Islet of Langerhans (tissue), 1 donor: Measurements from ENCODE around the gene SMCO4.

Source experiments
- FAIRE-seq: peaks from one replicate; lab custom pipeline; 2011; peaks lifted over from hg19 to GRCh38; lab: Jason Lieb, UNC

The SMCO4 gene

DNA sequence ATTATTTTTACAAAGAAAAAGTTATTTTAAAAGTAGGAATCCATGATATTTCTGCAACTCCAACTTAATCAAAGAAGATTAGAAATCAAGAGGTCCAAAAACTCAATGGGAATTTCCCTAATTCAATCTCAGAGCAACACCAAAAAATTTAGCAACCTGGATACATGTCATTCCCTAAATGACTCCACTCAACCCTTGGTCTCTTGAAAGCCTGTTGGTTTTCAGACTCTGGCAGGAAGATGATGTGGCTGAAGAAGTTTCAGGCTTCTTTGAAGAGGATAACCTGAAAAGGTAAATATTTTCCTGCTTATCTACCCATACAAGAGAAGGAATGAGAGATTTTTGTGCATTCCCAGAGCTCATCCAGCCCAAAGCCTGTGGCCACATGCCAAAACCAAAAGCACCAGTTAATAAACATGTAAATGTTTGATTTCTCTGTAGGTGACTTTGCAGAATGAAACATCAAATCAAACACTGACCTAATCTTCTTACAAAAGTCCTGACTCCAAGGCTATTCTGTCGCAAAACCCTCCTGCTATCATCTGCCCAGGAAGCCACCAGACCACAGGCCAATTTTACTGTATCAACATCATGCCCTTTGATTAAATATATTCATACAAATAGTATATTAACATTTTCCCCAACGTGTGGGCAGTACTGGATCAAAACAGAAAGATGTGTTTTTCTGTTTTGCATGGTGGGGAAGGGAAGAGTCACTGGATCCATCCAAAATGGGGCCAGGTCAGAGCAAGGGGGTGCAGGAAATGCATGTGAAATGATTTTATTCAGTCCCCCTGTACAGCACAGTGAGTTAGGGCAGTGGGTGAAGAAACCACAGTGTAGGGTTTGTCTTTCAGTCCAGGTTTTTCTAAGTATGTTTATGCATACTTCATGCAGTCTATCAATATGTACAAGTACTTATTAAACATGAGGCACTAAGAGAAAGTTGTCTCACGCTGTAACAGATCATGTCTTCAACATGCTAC is 38.8 kb downstream of the SMCO4 start:
- FAIRE-seq: no peak

- no peak for FAIRE-seq
Measured at GRCh38 chr11:93501856-93502255, 41.3 kb downstream of the SMCO4 start.

GRCh38 chr11:93500759-93501158 is 42.4 kb downstream of the SMCO4 start:
- FAIRE-seq: no peak

DNA sequence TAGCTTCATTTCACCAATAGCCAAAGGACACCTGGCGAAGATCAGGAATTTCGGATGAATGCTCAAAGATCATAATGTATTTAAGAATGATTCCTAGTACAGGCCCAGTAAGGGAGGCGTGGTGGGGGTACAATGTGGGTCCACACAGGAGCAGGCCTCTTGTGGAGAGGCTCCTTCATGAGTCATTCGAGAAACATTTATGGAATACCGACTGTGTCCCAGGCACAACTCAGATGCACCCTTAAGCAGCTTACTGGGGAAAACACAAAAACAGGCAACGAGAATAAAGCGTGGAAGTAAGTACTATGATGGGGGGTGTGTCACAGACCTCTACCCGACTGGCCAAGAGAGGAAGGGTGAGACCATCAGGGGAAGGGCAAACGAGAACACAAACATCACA is 44.5 kb downstream of the SMCO4 start:
- no peak for FAIRE-seq

DNA sequence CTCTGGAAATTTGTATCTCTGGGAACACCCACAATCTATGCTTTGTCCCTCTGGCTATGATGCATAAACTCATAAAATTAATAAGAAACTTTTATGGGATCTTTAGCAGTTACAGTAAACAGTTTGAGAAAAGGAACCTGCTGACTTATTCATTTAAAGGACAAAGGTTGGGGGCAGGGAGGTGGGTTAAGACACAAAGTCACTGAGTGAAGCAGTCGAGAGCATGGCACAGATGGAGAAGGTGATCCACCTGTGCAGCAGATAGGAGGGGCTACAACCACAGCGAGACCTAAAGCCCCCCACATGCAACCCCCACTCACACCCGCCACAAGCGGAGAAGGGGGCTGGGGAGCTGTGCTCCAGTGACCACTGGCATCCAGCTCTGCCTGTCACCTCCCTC is 45.0 kb downstream of the SMCO4 start:
- no peak for FAIRE-seq

GRCh38 chr11:93497596-93497995 is 45.6 kb downstream of the SMCO4 start:
- FAIRE-seq: peak; percentile 74

DNA sequence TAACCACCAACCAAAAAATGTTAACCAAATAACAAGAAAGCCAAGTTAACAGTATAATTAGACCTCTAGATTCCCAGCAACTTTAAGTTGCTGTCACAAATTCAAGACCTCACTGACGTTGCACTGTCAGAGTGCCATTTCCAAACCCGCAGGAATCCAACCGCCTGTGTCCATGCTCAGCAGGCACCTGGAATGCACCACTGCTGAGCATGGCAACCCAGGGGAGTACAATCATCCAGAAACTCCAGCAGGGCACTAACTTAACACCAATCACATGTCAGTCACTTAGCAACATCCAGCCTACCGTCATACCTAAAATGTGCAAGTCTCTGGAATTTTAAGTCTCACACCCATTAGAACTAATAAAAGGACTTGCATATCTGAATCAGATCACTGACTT is 48.8 kb downstream of the SMCO4 start:
- no peak for FAIRE-seq

- no peak for FAIRE-seq
Measured at GRCh38 chr11:93493252-93493897, 49.8 kb downstream of the SMCO4 start.

GRCh38 chr11:93492464-93493251 is 50.5 kb downstream of the SMCO4 start:
- no peak for FAIRE-seq

DNA sequence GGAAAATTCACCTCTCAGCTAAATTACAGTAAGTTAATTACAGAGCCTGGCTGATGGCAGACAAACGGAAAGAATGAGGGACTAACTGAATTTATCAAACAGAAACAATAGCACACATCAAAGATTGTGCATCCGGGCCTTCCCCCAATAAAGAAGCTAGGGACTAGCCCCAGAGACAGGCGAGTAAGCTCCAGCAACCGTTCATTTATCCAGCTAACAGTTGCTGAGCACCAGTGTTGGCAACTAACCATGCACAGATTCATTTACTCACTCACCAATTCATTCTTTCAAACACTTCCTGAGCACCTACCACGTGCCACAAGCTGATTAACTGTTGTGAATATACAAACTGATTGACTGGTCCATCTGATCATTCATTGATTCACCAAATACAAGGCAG is 51.2 kb downstream of the SMCO4 start:
- no peak for FAIRE-seq

DNA sequence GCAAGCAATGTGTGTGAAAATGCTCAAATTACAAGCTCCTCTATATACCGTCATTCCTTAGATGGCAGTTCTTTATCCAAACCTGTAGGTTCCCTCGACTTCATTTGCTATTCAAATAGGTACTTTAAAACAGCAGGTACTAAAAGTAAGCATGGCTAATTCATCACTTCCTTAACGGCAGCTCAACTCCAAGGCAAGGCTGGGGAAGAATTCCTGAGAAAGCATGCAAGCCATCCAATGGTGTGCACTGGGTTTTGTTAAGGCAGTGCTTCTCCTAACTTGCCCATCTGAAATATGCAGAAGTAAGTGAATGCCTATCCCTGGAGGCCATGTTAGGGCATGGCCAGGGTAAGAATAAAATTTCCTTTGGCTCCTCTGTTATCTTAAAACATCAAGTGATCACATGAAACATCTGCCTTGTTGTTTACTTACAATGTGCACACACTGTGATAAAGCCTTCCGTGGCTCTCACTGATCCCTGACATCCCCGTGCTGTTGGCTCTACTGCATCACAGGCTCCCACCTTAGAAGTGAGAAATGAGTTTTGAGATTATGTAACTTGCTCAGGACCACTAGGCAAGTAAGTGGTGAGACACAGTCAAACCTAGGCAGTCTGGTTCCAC is 52.1 kb downstream of the SMCO4 start:
- peak; percentile 5 for FAIRE-seq

GRCh38 chr11:93489841-93490240 is 53.4 kb downstream of the SMCO4 start:
- FAIRE-seq: no peak

DNA sequence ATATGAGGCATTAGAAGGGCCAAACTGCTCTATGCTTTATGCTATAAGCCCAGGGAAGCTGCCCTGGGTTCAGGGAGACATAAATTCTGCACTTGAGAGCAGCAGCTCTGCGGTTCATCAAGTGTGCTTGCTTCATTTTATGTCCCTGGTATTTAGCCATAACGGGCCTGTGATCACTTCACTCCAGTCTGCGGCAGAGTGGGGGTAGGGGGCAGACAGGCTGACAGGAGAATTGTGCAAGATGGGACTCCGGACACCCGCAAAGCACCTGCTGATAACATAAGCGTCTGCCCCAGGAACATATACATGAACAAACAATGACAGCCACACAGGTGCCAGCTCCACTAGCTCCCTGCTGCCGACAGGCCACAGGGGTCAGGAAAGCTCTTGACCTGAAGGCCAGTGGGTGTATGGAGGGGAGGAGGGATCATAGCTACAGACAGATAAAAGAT is 56.1 kb downstream of the SMCO4 start:
- no peak for FAIRE-seq

DNA sequence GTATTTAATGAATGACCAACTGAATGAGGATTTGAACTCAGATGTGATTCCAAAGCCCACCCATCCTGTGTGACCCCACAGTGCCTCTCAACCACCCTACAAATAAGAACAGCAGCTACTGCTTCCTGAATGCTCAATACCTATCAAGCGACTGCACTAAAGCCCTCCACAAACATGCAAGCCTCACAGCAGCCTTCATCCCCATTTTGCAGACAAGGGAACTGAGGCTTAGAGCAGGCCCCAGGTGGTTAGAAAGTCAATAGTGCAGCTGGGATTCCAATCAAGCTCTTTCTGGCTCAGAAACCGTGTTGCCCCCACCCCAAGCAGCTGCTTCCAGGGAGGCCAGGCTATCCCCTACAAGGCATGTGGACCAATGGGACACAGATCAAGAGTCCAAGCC is 57.2 kb downstream of the SMCO4 start:
- FAIRE-seq: no peak

DNA sequence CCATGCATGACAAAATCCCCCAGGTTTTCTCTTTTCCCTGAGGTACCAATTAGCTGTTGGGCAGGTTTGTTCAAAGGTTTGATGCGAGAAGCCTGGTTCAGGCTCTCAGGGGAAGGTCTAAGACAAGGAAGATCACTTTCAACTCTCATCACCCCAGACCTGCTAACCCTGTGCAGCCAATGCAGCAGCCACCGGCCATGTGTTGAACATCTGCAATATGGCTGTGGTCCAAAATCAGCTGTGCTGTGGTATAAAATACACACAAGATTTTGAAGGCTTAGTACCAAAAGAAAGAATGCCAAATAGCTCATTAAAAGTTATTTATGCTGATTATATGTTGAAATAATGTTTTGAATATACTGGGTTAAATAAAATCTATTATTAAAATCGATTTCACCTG is 58.5 kb downstream of the SMCO4 start:
- no peak for FAIRE-seq

GRCh38 chr11:93482556-93482955 is 60.6 kb downstream of the SMCO4 start:
- no peak for FAIRE-seq

DNA sequence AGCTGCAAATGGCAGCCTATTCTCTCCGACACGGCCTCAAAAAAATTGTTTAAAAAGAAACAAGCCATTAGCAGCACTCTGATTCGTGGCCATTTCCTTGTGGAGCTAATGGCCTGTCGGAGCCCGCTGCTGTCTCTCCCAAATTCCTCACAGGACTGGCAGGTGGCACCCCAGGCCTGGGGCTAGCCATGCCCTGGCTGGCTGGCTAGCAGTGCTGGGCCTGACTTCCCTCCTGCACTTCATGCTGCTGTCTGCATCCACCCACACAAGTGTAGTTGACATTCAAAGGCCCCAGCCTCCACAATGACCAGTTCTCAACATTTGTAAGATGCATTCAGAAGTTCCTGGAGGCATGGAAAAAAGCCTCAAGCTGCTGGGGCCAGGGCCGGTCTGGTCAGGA is 61.5 kb downstream of the SMCO4 start:
- no peak for FAIRE-seq

DNA sequence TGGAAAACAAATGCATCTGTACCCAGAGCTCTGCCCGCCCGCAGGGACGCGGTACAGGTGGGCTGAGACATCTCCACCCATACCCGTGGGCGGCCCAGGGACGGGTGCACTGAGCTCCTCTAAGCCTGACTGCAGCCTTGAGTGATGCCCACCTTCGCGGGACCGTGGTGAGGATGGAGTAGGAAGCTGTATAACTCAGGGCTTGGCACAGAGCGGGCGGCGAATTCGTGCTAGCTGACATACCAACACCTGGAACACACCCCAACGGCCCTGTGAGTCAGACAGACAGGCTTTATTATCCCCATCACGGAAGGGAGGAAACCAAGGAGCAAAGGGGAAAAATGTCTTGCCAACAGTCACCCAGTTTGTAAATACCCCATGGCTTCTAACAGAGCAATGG is 61.9 kb downstream of the SMCO4 start:
- no peak for FAIRE-seq

- peak; percentile 13 for FAIRE-seq
Measured at GRCh38 chr11:93480756-93481155, 62.4 kb downstream of the SMCO4 start.

GRCh38 chr11:93480256-93480655 is 62.9 kb downstream of the SMCO4 start:
- no peak for FAIRE-seq

DNA sequence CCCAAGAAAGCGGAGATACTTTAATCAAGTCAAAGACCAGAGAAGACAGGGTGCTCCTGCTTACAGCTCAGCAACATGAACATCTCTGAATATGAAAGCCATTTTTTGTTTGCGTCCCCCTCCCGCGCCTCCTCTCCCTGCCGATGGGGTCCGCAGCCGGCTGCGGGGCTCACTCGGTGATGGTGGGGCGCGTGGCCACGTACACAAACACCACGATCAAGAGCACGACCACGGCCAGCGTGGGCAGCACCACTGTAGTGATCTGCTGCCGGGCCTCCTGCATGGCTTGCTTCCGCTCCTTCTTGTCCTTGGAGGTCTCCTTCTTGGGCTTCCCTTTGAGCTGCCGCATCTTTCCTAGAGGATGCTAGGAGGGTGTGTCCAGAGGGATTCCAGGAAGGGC is 64.3 kb downstream of the SMCO4 start:
- no peak for FAIRE-seq

GRCh38 chr11:93477684-93478234 is 65.4 kb downstream of the SMCO4 start:
- FAIRE-seq: no peak
